ENCODE results near the gene EFNA3. TPM values are rescaled to one million over a fixed set of nuclear protein-coding genes. Genes with fewer than 3 reads are reported as not detected.

The EFNA3 gene
- total RNA-seq, 1 donor from 2014 or later, result 9.6 TPM

GRCh38 chr1:155120253-155120652, 41.6 kb downstream of the EFNA3 start:
- no peaks in the 10 kb centered on the region for H3K9me3 Mint-ChIP-seq (ENCODE audit: unreplicated experiment)
- peaks cover 7% of the 10 kb centered on the region for H3K27me3 Mint-ChIP-seq (ENCODE audit: unreplicated experiment)
- H3K4me1 Mint-ChIP-seq (ENCODE audit: unreplicated experiment), result peaks cover 22% of the 10 kb centered on the region
- no peak for DNase-seq (ENCODE audit: low spot score)
- no peaks in the 10 kb centered on the region for H3K36me3 Mint-ChIP-seq (ENCODE audit: low read depth, unreplicated experiment)
- no peak overlapping the region for H3K27ac Mint-ChIP-seq (ENCODE audit: unreplicated experiment)
- no peak overlapping the region for H3K4me3 Mint-ChIP-seq (ENCODE audit: unreplicated experiment)
- no peak for TF ChIP-seq CTCF (IDR thresholded peaks at IDR 0.05; ENCODE audit: unreplicated experiment)

- DNase-seq (ENCODE audit: low spot score), result no peak
- H3K36me3 Mint-ChIP-seq (ENCODE audit: low read depth, unreplicated experiment), result no peaks in the 10 kb centered on the region
- H3K9me3 Mint-ChIP-seq (ENCODE audit: unreplicated experiment), result no peaks in the 10 kb centered on the region
- TF ChIP-seq CTCF (IDR thresholded peaks at IDR 0.05; ENCODE audit: unreplicated experiment), result no peak
- peaks cover 26% of the 10 kb centered on the region for H3K4me1 Mint-ChIP-seq (ENCODE audit: unreplicated experiment)
- no peak overlapping the region for H3K27ac Mint-ChIP-seq (ENCODE audit: unreplicated experiment)
- H3K4me3 Mint-ChIP-seq (ENCODE audit: unreplicated experiment), result no peak overlapping the region
- H3K27me3 Mint-ChIP-seq (ENCODE audit: unreplicated experiment), result peaks cover 9% of the 10 kb centered on the region
Observed at GRCh38 chr1:155121249-155121648, 42.6 kb downstream of the EFNA3 start.

GRCh38 chr1:155122308-155122707, 43.7 kb downstream of the EFNA3 start:
- H3K27me3 Mint-ChIP-seq (ENCODE audit: unreplicated experiment), result peaks cover 14% of the 10 kb centered on the region
- H3K9me3 Mint-ChIP-seq (ENCODE audit: unreplicated experiment), result no peaks in the 10 kb centered on the region
- H3K36me3 Mint-ChIP-seq (ENCODE audit: low read depth, unreplicated experiment), result no peaks in the 10 kb centered on the region
- no peak for DNase-seq (ENCODE audit: low spot score)
- no peak overlapping the region for H3K27ac Mint-ChIP-seq (ENCODE audit: unreplicated experiment)
- no peak overlapping the region for H3K4me3 Mint-ChIP-seq (ENCODE audit: unreplicated experiment)
- peaks cover 31% of the 10 kb centered on the region for H3K4me1 Mint-ChIP-seq (ENCODE audit: unreplicated experiment)
- no peak for TF ChIP-seq CTCF (IDR thresholded peaks at IDR 0.05; ENCODE audit: unreplicated experiment)

GRCh38 chr1:155123801-155124200, 45.2 kb downstream of the EFNA3 start:
- no peak for DNase-seq (ENCODE audit: low spot score)
- H3K36me3 Mint-ChIP-seq (ENCODE audit: low read depth, unreplicated experiment), result peaks cover 7% of the 10 kb centered on the region
- no peaks in the 10 kb centered on the region for H3K9me3 Mint-ChIP-seq (ENCODE audit: unreplicated experiment)
- no peak for TF ChIP-seq CTCF (IDR thresholded peaks at IDR 0.05; ENCODE audit: unreplicated experiment)
- H3K27me3 Mint-ChIP-seq (ENCODE audit: unreplicated experiment), result peaks cover 16% of the 10 kb centered on the region
- H3K4me3 Mint-ChIP-seq (ENCODE audit: unreplicated experiment), result no peak overlapping the region
- H3K27ac Mint-ChIP-seq (ENCODE audit: unreplicated experiment), result peak overlapping the region; percentile 13
- H3K4me1 Mint-ChIP-seq (ENCODE audit: unreplicated experiment), result peaks cover 36% of the 10 kb centered on the region

GRCh38 chr1:155124503-155125463, 46.1 kb downstream of the EFNA3 start:
- Mint-ChIP-seq H3K9me3 (ENCODE audit: unreplicated experiment) (no peaks in the 10 kb centered on the region), H3K27ac (ENCODE audit: unreplicated experiment) (peak overlapping the region; percentile 89), H3K27me3 (ENCODE audit: unreplicated experiment) (peaks cover 16% of the 10 kb centered on the region), H3K4me1 (ENCODE audit: unreplicated experiment) (peaks cover 36% of the 10 kb centered on the region), H3K4me3 (ENCODE audit: unreplicated experiment) (peak overlapping the region; percentile 78), H3K36me3 (ENCODE audit: low read depth, unreplicated experiment) (peaks cover 17% of the 10 kb centered on the region)
- no peak for TF ChIP-seq CTCF (IDR thresholded peaks at IDR 0.05; ENCODE audit: unreplicated experiment)
- DNase-seq (ENCODE audit: low spot score), result peak; percentile 37
